HG03196 (cell line): ENCODE measurements around the gene UBE2Q1.
"Not testable (repeated sequence)": the region's sequence is repeated elsewhere in the genome, so short reads cannot be mapped to it uniquely, and the experiment has no call there.

Experiments used
- ATAC-seq: cut with Tn5 transposase; IDR thresholded peaks from one replicate; pipeline ENCODE4 v1.9.1; 2021; ENCODE audit not compliant: unreplicated experiment

Gene UBE2Q1

GRCh38 chr1:154551474-154551873, 7.0 kb downstream of the UBE2Q1 start:
- ATAC-seq, result no peak

GRCh38 chr1:154550657-154551056, 7.8 kb downstream of the UBE2Q1 start:
- no peak for ATAC-seq

- ATAC-seq, result no peak
Measured at GRCh38 chr1:154550070-154550469, 8.4 kb downstream of the UBE2Q1 start.

- ATAC-seq, result no peak
Measured at GRCh38 chr1:154549202-154549770, 9.2 kb downstream of the UBE2Q1 start.

GRCh38 chr1:154548028-154548427, 10.4 kb downstream of the UBE2Q1 start:
- ATAC-seq, result no peak

- no peak for ATAC-seq
Measured at GRCh38 chr1:154547105-154547732, 11.2 kb downstream of the UBE2Q1 start.

- ATAC-seq, result no peak
Measured at GRCh38 chr1:154546264-154547063, 12.0 kb downstream of the UBE2Q1 start.

- no peak for ATAC-seq
Measured at GRCh38 chr1:154541231-154541630, 17.2 kb downstream of the UBE2Q1 start.

- no peak for ATAC-seq
Measured at GRCh38 chr1:154539486-154540483, 18.7 kb downstream of the UBE2Q1 start.

- ATAC-seq, result no peak
Measured at GRCh38 chr1:154536570-154536969, 21.9 kb downstream of the UBE2Q1 start.

- ATAC-seq, result no peak
Measured at GRCh38 chr1:154533952-154534844, 24.3 kb downstream of the UBE2Q1 start.

GRCh38 chr1:154531950-154532349, 26.5 kb downstream of the UBE2Q1 start:
- not testable (repeated sequence) for ATAC-seq

GRCh38 chr1:154529308-154529707, 29.2 kb downstream of the UBE2Q1 start:
- ATAC-seq, result no peak

- no peak for ATAC-seq
Measured at GRCh38 chr1:154527192-154527591, 31.3 kb downstream of the UBE2Q1 start.

GRCh38 chr1:154524881-154525280, 33.6 kb downstream of the UBE2Q1 start:
- ATAC-seq, result no peak

GRCh38 chr1:154521695-154522094, 36.8 kb downstream of the UBE2Q1 start:
- no peak for ATAC-seq

- ATAC-seq, result no peak
Measured at GRCh38 chr1:154520333-154520732, 38.1 kb downstream of the UBE2Q1 start.

GRCh38 chr1:154519591-154519991, 38.9 kb downstream of the UBE2Q1 start:
- no peak for ATAC-seq

GRCh38 chr1:154517661-154518060, 40.8 kb downstream of the UBE2Q1 start:
- no peak for ATAC-seq

GRCh38 chr1:154514066-154514553, 44.4 kb downstream of the UBE2Q1 start:
- ATAC-seq, result no peak
